AG04449 (cell line): ENCODE results near the gene VAT1.

Experiments
- CTCF ChIA-PET: fragments of 350-600 bp; formaldehyde crosslinking; extraction: SDS; loops from one replicate; lab custom pipeline; 2021; ENCODE audit warnings: antibody characterized with exemption; lab: Yijun Ruan, JAX
- POLR2A ChIA-PET: fragments of 400-600, 350-600 bp; formaldehyde crosslinking; extraction: SDS; loops from one replicate; lab custom pipeline; 2020; ENCODE audit warnings: antibody characterized with exemption, inconsistent platforms; lab: Yijun Ruan, JAX
- DNase-seq: peaks from one replicate; pipeline ENCODE4 v3.0.0-alpha.2; 2010; ENCODE audit warnings: low read depth, low spot score
- H3K4me3 ChIP-seq: 2 replicates; pipeline ENCODE4 v1.5.1; 2011; ENCODE audit warnings: low read depth, mild to moderate bottlenecking, control low read depth, low read length
- TF ChIP-seq, protein P1 (sequence below): IDR thresholded peaks from one replicate; pipeline ENCODE4 v1.5.1; 2011; ENCODE audit warnings: mild to moderate bottlenecking, moderate library complexity, low read length, control low read depth, inconsistent platforms; ENCODE audit not compliant: insufficient read depth; ENCODE audit errors: missing control alignments

Gene VAT1

DNA sequence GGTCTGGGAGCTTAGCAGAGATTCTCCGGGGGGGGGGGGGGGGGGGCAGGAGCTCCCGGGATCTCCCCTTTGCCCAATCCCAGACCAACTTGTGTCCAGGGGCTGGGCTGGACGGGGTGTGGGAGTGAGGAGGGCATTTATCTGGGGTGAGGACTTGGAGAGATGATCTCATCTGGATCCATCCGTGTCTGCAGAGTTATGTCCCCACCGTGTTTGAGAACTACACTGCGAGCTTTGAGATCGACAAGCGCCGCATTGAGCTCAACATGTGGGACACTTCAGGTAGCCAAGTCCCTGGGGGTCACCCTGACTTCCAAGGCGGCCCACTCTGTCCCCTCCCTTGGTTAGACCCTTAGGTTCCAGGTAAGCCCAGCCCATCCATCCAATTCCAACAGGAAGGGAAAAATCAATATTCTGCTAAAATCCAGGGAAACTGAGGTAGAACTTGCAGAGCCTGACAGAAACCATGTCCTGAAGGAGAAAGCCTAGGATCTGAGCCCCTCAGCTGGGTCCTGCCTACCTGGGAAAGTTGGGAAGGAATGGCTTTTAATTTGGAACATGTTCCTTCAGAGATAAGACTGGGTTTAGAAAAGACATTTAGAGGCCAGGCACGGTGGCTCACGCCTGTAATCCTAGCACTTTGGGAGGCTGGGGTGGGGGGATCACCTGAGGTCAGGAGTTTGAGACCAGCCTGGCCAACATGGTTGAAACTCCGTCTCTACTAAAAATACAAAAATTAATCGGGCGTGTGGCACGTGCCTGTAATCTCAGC is 3.8 kb upstream of the VAT1 start:
- DNase-seq: no peak
- no peak overlapping the region; the same call in 1 of the 2 replicates for H3K4me3 ChIP-seq
- ChIA-PET CTCF (interaction anchor here (1.0 kb wide), 1 partner anchor 10 kb away, joined by 3 read pairs; no protein-coding TSS in a partner anchor), POLR2A (interaction anchor here (0.8 kb wide), 1 partner anchor 17 kb away, joined by 3 read pairs; no protein-coding TSS in a partner anchor)
- TF ChIP-seq, protein P1, sequence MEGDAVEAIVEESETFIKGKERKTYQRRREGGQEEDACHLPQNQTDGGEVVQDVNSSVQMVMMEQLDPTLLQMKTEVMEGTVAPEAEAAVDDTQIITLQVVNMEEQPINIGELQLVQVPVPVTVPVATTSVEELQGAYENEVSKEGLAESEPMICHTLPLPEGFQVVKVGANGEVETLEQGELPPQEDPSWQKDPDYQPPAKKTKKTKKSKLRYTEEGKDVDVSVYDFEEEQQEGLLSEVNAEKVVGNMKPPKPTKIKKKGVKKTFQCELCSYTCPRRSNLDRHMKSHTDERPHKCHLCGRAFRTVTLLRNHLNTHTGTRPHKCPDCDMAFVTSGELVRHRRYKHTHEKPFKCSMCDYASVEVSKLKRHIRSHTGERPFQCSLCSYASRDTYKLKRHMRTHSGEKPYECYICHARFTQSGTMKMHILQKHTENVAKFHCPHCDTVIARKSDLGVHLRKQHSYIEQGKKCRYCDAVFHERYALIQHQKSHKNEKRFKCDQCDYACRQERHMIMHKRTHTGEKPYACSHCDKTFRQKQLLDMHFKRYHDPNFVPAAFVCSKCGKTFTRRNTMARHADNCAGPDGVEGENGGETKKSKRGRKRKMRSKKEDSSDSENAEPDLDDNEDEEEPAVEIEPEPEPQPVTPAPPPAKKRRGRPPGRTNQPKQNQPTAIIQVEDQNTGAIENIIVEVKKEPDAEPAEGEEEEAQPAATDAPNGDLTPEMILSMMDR: no peak

DNA sequence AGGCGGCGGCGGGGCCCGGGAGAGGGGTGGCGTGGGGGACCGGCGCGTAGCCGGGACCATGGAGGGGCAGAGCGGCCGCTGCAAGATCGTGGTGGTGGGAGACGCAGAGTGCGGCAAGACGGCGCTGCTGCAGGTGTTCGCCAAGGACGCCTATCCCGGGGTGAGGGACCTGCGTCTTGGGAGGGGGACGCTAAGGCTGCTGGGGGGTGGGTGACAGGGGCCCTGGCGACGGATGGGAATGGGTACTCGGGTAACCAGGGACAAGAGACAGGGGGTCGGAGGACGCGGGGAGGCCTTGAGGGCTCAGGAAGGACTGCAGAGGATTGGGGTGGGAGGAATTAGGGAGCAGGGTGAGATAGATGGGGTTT is 3.1 kb upstream of the VAT1 start:
- peak overlapping the region; percentile 49 for H3K4me3 ChIP-seq
- POLR2A ChIA-PET: interaction anchor here (0.8 kb wide), 1 partner anchor 18 kb away, joined by 3 read pairs; no protein-coding TSS in a partner anchor
- DNase-seq: no peak
- CTCF ChIA-PET: interaction anchor here (1.4 to 2.2 kb wide), 5 partner anchors 13 to 154 kb away, joined by 3 to 16 read pairs (median 5); partner anchors contain the start of gene NBR1
- TF ChIP-seq, protein P1: no peak

DNA sequence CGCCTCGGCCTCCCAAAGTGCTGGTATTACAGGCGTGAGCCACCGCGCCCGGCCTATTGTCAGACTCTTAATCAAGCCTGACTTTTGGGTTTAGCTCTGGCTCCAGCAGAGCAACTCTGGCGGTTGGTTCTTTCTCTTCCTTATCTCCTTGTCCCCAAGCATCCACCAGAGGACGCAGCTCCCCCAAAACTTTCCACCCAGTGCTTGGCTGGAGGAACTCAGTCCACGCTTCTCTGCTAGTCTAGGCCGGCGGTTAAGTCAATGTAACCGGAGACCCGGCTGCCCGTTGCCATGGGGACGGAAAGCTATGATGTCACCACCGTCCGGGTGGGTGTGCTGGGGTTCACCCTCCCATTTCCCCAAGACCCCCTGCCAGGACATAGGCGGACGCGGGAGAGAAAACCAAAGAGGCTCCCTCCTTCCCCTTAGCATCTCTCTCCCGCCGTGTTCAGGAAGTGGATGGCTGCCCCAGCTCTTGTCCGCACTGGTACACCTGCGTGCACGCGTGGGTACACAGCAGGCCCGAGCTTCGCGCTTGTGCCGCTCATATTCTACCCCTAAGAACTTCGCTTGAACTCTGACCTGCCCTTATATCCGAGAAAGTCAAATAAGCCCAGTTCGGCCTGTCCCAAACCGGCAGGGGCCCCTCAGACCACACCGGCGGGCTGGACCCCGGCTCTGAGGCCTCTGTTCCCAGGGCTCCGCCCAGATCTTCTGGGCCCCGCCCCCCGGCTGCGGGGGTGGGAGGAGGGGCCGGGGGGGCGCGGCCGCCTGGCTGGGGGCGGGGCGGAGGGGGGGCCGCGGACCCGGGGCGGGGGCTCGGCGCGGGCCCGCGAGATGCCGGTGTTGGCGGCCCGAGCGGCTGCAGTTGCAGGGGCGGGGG is 2.5 kb upstream of the VAT1 start, which contains the start of gene RND2:
Gene RND2 (plus strand): TSS at position 825 of the 883 bp plus-strand sequence. CDS start 117 bp downstream, outside the sequence.
- peak; percentile 56 for DNase-seq
- ChIA-PET POLR2A (interaction anchor here (0.6 to 1.9 kb wide), 8 partner anchors 18 to 291 kb away, joined by 3 to 14 read pairs (median 4); partner anchors contain the start of genes IFI35, NBR1, RPL27 and TMEM106A), CTCF (interaction anchor here (0.6 to 2.2 kb wide), 33 partner anchors 10 to 315 kb away, joined by 3 to 17 read pairs (median 5); partner anchors contain the start of genes BRCA1 and NBR1)
- TF ChIP-seq, protein P1: peak; percentile 84
- H3K4me3 ChIP-seq: peak within 1 kb of the TSS; percentile 66

DNA sequence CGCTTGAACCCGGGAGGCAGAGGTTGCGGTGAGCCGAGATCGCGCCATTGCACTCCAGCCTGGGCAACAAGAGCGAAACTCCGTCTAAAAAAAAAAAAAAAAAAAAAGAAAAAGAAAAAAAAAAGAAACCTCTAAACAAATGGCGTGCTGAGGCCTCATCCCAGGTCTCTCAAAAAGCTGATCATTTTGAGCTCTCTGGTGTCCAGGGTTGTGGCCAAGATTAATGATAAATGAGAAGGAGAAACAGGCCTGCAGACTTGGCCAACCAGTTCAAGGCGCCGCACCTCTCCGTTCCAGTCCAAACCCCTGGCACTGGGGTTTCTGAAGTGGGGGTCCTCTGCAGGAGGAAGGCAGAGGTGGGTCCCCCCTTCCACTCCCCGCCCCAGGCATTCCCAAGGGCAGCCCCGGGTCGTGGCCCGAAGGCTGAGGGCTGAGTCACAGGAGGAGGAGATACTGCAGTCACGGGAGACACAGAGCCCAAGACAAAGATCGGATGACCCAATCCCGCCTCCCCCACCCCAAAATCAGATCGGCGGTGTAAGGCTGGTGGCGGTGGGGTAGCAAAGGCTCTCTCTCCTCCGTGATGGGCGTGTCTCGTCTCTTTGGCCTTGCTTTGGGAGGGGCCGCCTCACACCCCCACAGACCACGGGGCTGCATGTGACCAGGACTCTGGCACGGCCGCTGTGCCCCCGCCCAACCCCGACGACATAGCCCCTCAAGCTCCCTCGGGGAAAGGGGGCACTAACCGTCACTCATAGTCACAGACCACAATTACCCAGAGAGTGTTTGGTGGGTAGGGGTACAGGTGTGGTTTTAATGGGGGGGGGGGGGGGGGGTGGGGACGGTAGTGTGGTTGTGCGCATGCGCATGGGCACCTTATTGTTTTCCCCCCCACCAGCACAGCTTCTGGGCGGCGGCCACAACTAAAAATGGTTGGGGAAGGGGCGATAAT is 1.1 kb downstream of the VAT1 start:
- no peak for DNase-seq

More for the DNA sequence above, 1.1 kb downstream of the VAT1 start:
- TF ChIP-seq, protein P1: no peak
- ChIA-PET POLR2A (interaction anchor here (0.6 to 2.0 kb wide), 4 partner anchors 14 to 295 kb away, joined by 3 to 13 read pairs (median 8); partner anchors contain the start of genes IFI35 and RPL27), CTCF (interaction anchor here (1.3 to 2.2 kb wide), 3 partner anchors 10 to 150 kb away, joined by 3 to 6 read pairs (median 4); partner anchors contain the start of genes NBR1 and RPL27)
- peak overlapping the region; percentile 98 for H3K4me3 ChIP-seq
